Panc1 (cell line): Measurements from ENCODE around the gene GPC6. TPM values are rescaled to one million over a fixed set of nuclear protein-coding genes. Genes with fewer than 3 reads are reported as not detected.

Source experiments
- ATAC-seq: fragments of 200-7000 bp; cut with Tn5 transposase; 2 replicates; pipeline ENCODE4 v1.9.1; 2020; ENCODE audit warnings: mild to moderate bottlenecking, moderate library complexity
- BruUV-seq: library from RNA; stranded (reverse); fragments of 400-500 nt; replicated peaks from 2 replicates; lab custom pipeline; 2021; lab: Mats Ljungman, UMichigan
- CTCF ChIA-PET: fragments of 300-600 bp; sonication (Branson Sonifier 250); formaldehyde crosslinking; loops from one replicate; lab custom pipeline; 2022; ENCODE audit warnings: antibody characterized with exemption; lab: Charles Lee
- POLR2A ChIA-PET: fragments of 300-600 bp; sonication (Branson Sonifier 250); formaldehyde crosslinking; loops from one replicate; lab custom pipeline; 2022; ENCODE audit warnings: antibody characterized with exemption; lab: Charles Lee
- DNase-seq: peaks from one replicate; pipeline ENCODE4 v3.0.0-alpha.2; 2010; ENCODE audit warnings: low read depth, low spot score
- H3K27ac ChIP-seq: 2 replicates; pipeline ENCODE4 v1.5.1; 2011; ENCODE audit warnings: mild to moderate bottlenecking, low read length, inconsistent platforms
- H3K27me3 ChIP-seq: fragments of 200-500 bp; sonication (Bioruptor generic); 2 replicates; pipeline ENCODE4 v1.6.0; 2014; ENCODE audit warnings: low read length, inconsistent platforms; ENCODE audit not compliant: control insufficient read depth, insufficient read depth
- H3K36me3 ChIP-seq: fragments of 200-500 bp; sonication (Bioruptor generic); 2 replicates; pipeline ENCODE4 v1.5.1; 2014; ENCODE audit warnings: inconsistent platforms, mild to moderate bottlenecking, low read length, moderate library complexity; ENCODE audit not compliant: control insufficient read depth, insufficient read depth
- H3K4me1 ChIP-seq: 2 replicates; pipeline ENCODE4 v1.5.1; 2011; ENCODE audit warnings: inconsistent platforms, mild to moderate bottlenecking, low read length, moderate library complexity; ENCODE audit not compliant: control insufficient read depth, insufficient read depth
- H3K4me3 ChIP-seq, 2 experiments: 2 replicates each; pipeline ENCODE4 v1.5.1; 2011 to 2012; ENCODE audit warnings: low read depth in 2 of 2, low read length in 2 of 2, mild to moderate bottlenecking in 2 of 2, inconsistent platforms in 1 of 2, moderate library complexity in 1 of 2
- H3K9me3 ChIP-seq: fragments of 200-500 bp; sonication (Bioruptor generic); 2 replicates; pipeline ENCODE4 v1.5.1; 2014; ENCODE audit warnings: low read depth, mild to moderate bottlenecking, inconsistent platforms, low read length, moderate library complexity; ENCODE audit not compliant: control insufficient read depth, insufficient read depth
- POLR2AphosphoS5 ChIP-seq: IDR thresholded peaks from 2 replicates; pipeline ENCODE4 v1.6.1; 2012; ENCODE audit warnings: mild to moderate bottlenecking, low read depth, low read length, moderate library complexity
- SIN3A ChIP-seq: IDR thresholded peaks from 2 replicates; pipeline ENCODE4 v1.6.1; 2012; ENCODE audit warnings: low read depth, mild to moderate bottlenecking, low read length, moderate library complexity, borderline replicate concordance; ENCODE audit not compliant: insufficient read depth
- TCF7L2 ChIP-seq: IDR thresholded peaks from 2 replicates; pipeline ENCODE4 v1.6.1; 2011; ENCODE audit warnings: mild to moderate bottlenecking, low read depth, low read length, inconsistent platforms
- in situ Hi-C: cut with HindIII; loops from 2 replicates; pipeline ENCODE4 v1.10.0; 2016; ENCODE audit warnings: low sequenced_read_pairs, low pct_unique_long_range_greater_than_20kb
- intact Hi-C: fragments of 100-400 bp; cut with micrococcal nuclease; formaldehyde crosslinking; loops from one replicate; pipeline ENCODE4 v1.10.0; 2022; ENCODE audit not compliant: unreplicated experiment
- total RNA-seq: library from RNA; stranded (reverse); gene quantifications from one replicate; pipeline ENCODE4 v1.2.1, GENCODE V29; 2021; ENCODE audit not compliant: unreplicated experiment
- TF ChIP-seq, protein P1 (sequence below): fragments of 450-650 bp; IDR thresholded peaks from 2 replicates; pipeline ENCODE4 v1.5.1; 2017; ENCODE audit warnings: mild to moderate bottlenecking
- TF ChIP-seq, protein P2 (sequence below), 2 experiments: IDR thresholded peaks; 2 replicates each; pipeline ENCODE4 v1.6.1; 2011 to 2012; ENCODE audit warnings: low read depth in 2 of 2, control low read depth in 1 of 2, low read length in 1 of 2, mild to moderate bottlenecking in 1 of 2, moderate library complexity in 1 of 2; ENCODE audit not compliant: insufficient read depth in 1 of 2

The GPC6 gene
- total RNA-seq, 1 experiment from 2014 or later = 4.8 TPM

DNA sequence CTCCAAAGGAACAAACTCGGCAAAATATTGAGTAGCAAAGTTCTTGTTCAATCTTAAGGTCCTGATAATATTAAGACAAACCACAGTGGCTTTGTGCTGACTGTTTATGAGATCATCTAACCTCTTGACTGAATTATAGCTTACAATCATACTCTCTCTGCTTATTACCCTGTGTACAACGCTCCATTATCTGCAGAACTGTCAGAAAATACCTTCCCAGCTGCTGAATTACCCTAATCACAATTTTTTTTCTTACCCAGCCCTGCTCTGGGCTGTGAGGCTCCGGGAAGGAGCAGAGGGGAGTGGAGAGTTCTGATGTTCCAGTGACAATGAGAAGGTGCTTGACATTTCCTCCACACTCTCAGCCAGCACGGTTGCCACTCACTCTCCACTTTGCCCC is 1188.1 kb downstream of the GPC6 start:
- in situ Hi-C loops = no loop called here

DNA sequence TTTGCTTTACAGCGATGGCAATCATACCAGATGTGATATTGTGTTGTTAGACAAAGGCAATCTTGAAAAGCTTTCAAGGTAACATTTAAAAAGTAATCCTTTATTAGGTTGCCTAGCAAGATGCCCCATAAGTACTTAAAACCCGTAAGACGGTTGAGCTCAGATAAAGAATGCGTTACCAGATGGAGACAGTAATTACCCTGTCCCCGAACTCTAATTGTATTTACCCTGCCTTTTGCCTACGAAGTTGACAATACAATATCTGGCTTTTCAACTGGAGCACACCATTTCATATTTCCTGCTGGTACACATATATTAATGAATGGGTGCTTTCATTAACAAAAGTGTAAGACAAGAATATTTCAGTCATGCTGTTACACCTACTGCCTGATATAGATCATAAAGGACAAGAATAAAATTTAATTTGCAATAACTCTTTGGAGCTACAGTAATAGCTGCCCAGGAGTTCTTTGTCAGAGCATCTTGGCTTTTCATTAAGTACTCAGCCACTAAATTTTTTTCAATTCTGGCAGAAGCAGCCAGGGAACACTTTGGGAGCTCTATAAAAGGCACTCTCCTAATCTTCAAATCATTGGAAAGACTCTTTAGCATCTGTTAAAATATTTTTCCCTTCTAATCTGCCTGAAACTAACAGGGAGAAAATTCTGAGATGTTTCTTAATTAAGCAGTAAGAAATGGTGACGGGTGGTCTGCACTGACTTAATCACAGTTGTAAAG is 1189.1 kb downstream of the GPC6 start:
- H3K4me1 ChIP-seq = no peaks in the 10 kb centered on the region
- intact Hi-C loops (no loop called here), in situ Hi-C loops (no loop called here)
- DNase-seq (no peak), ATAC-seq (no peak)
- no peak overlapping the region for H3K27ac ChIP-seq
- H3K9me3 ChIP-seq = no peaks in the 10 kb centered on the region; the same call in 1 of the 2 replicates
- no peaks in the 10 kb centered on the region for H3K36me3 ChIP-seq
- BruUV-seq = no TSS peak
- ChIA-PET POLR2A (no interaction called here), CTCF (no interaction called here)
- TF ChIP-seq, protein P1, sequence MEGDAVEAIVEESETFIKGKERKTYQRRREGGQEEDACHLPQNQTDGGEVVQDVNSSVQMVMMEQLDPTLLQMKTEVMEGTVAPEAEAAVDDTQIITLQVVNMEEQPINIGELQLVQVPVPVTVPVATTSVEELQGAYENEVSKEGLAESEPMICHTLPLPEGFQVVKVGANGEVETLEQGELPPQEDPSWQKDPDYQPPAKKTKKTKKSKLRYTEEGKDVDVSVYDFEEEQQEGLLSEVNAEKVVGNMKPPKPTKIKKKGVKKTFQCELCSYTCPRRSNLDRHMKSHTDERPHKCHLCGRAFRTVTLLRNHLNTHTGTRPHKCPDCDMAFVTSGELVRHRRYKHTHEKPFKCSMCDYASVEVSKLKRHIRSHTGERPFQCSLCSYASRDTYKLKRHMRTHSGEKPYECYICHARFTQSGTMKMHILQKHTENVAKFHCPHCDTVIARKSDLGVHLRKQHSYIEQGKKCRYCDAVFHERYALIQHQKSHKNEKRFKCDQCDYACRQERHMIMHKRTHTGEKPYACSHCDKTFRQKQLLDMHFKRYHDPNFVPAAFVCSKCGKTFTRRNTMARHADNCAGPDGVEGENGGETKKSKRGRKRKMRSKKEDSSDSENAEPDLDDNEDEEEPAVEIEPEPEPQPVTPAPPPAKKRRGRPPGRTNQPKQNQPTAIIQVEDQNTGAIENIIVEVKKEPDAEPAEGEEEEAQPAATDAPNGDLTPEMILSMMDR = no peak
- TF ChIP-seq POLR2AphosphoS5 = no peak
- TF ChIP-seq SIN3A = no peak
- TF ChIP-seq, protein P2, sequence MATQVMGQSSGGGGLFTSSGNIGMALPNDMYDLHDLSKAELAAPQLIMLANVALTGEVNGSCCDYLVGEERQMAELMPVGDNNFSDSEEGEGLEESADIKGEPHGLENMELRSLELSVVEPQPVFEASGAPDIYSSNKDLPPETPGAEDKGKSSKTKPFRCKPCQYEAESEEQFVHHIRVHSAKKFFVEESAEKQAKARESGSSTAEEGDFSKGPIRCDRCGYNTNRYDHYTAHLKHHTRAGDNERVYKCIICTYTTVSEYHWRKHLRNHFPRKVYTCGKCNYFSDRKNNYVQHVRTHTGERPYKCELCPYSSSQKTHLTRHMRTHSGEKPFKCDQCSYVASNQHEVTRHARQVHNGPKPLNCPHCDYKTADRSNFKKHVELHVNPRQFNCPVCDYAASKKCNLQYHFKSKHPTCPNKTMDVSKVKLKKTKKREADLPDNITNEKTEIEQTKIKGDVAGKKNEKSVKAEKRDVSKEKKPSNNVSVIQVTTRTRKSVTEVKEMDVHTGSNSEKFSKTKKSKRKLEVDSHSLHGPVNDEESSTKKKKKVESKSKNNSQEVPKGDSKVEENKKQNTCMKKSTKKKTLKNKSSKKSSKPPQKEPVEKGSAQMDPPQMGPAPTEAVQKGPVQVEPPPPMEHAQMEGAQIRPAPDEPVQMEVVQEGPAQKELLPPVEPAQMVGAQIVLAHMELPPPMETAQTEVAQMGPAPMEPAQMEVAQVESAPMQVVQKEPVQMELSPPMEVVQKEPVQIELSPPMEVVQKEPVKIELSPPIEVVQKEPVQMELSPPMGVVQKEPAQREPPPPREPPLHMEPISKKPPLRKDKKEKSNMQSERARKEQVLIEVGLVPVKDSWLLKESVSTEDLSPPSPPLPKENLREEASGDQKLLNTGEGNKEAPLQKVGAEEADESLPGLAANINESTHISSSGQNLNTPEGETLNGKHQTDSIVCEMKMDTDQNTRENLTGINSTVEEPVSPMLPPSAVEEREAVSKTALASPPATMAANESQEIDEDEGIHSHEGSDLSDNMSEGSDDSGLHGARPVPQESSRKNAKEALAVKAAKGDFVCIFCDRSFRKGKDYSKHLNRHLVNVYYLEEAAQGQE (IDR thresholded peaks at IDR 0.05; ENCODE audit: insufficient read depth in 1 of 2, low read depth in 2 of 2, low read length in 1 of 2) = no peak
- no peak for TF ChIP-seq TCF7L2
- H3K4me3 ChIP-seq = no peak overlapping the region
- no peaks in the 10 kb centered on the region for H3K27me3 ChIP-seq

More for the DNA sequence above, 1188.1 kb downstream of the GPC6 start:
- Histone ChIP-seq H3K4me1 (no peaks in the 10 kb centered on the region), H3K4me3 (no peak overlapping the region), H3K27me3 (no peaks in the 10 kb centered on the region), H3K27ac (no peak overlapping the region), H3K36me3 (no peaks in the 10 kb centered on the region), H3K9me3 (no peaks in the 10 kb centered on the region; the same call in 1 of the 2 replicates)
- CTCF ChIA-PET = no interaction called here
- TF ChIP-seq, protein P1 = no peak
- TF ChIP-seq POLR2AphosphoS5 = no peak
- no peak for TF ChIP-seq SIN3A
- TF ChIP-seq TCF7L2 = no peak
- TF ChIP-seq, protein P2 (IDR thresholded peaks at IDR 0.05; ENCODE audit: insufficient read depth in 1 of 2, low read depth in 2 of 2, low read length in 1 of 2) = no peak
- intact Hi-C loops = no loop called here
- BruUV-seq = no TSS peak
- POLR2A ChIA-PET = no interaction called here
- ATAC-seq (no peak), DNase-seq (no peak)
